A549 (cell line): ENCODE data around the gene BCL6B. TPM values are rescaled to one million over a fixed set of nuclear protein-coding genes. Genes with fewer than 3 reads are reported as not detected.
A peak's percentile ranks its signal among the peaks of the same experiment; 100 is the strongest.
"Not testable (repeated sequence)": the region's sequence is repeated elsewhere in the genome, so short reads cannot be mapped to it uniquely, and the experiment has no call there.

Experiments
- ATAC-seq, 2 experiments: fragments of 200-7000 bp in 1 of 2; fragments of >200 bp in 1 of 2; cut with Nextera tagmentation in 1 of 2; cut with Tn5 transposase in 1 of 2; 3 replicates each; pipeline versions ENCODE4 v1.8.0 to v1.9.1; 2018 to 2020; ENCODE audit warnings: mild to moderate bottlenecking in 1 of 2, moderate library complexity in 1 of 2
- CTCF ChIA-PET: fragments of 300-600 bp; sonication (Branson Sonifier 250); formaldehyde crosslinking; extraction: SDS; loops from one replicate; lab custom pipeline; 2021; ENCODE audit warnings: antibody characterized with exemption, inconsistent platforms; lab: Yijun Ruan, JAX
- POLR2A ChIA-PET: fragments of 350-600 bp; formaldehyde crosslinking; extraction: SDS; loops from one replicate; lab custom pipeline; 2021; ENCODE audit warnings: antibody characterized with exemption, inconsistent platforms; lab: Yijun Ruan, JAX
- DNase-seq, 2 experiments: peaks; one replicate each; pipeline versions ENCODE4 v3.0.0 to v3.0.0-alpha.2; 2011 to 2016; ENCODE audit warnings: low read depth in 1 of 2, low spot score in 1 of 2
- FAIRE-seq: peaks from 2 replicates; lab custom pipeline; 2011; peaks lifted over from hg19 to GRCh38; lab: Jason Lieb, UNC
- H3K27ac ChIP-seq, 2 experiments: fragments of >200 bp; sonication (Bioruptor Twin); formaldehyde crosslinking; 3 replicates each; pipeline ENCODE4 v1.5.1; 2016 to 2017
- H3K4me1 ChIP-seq: fragments of >200 bp; sonication (Bioruptor Twin); formaldehyde crosslinking; 3 replicates; pipeline ENCODE4 v1.6.1; 2016
- H3K4me2 ChIP-seq: fragments of >200 bp; sonication (Bioruptor Twin); formaldehyde crosslinking; 3 replicates; pipeline ENCODE4 v1.6.1; 2016
- H3K4me3 ChIP-seq: fragments of >200 bp; sonication (Bioruptor Twin); formaldehyde crosslinking; 3 replicates; pipeline ENCODE4 v1.5.1; 2016
- H3K9me3 ChIP-seq: fragments of >200 bp; sonication (Bioruptor Twin); formaldehyde crosslinking; 3 replicates; pipeline ENCODE4 v1.6.1; 2016
- BHLHE40 ChIP-seq: IDR thresholded peaks from 2 replicates; pipeline ENCODE4 v1.6.1; 2012; ENCODE audit warnings: low read depth, low read length, inconsistent platforms
- CBX8 ChIP-seq: fragments of 200-600 bp; sonication (generic); IDR thresholded peaks from 2 replicates; pipeline ENCODE4 v1.6.1; 2016
- E2F6 ChIP-seq: IDR thresholded peaks from 2 replicates; pipeline ENCODE4 v1.6.1; 2012; ENCODE audit warnings: low read depth, borderline replicate concordance
- FOSB ChIP-seq: fragments of 250-450 bp; sonication (Bioruptor Pico); IDR thresholded peaks from 2 replicates; pipeline ENCODE4 v1.5.0; 2020; ENCODE audit warnings: mild to moderate bottlenecking, moderate library complexity
- GATA3 ChIP-seq: IDR thresholded peaks from 2 replicates; pipeline ENCODE4 v1.6.1; 2012; ENCODE audit warnings: borderline replicate concordance
- HDAC2 ChIP-seq: fragments of 200-600 bp; sonication (generic); IDR thresholded peaks from 2 replicates; pipeline ENCODE4 v1.6.1; 2016
- HOXA7 ChIP-seq: fragments of 250-450 bp; sonication (Bioruptor Pico); IDR thresholded peaks from 2 replicates; pipeline ENCODE4 v1.5.0; 2020; ENCODE audit warnings: mild to moderate bottlenecking, moderate library complexity
- JUNB ChIP-seq: fragments of >200 bp; sonication (Bioruptor Twin); formaldehyde crosslinking; IDR thresholded peaks from 2 replicates; pipeline ENCODE4 v1.6.1; 2016
- KDM1A ChIP-seq: fragments of 200-600 bp; sonication (generic); IDR thresholded peaks from 2 replicates; pipeline ENCODE4 v1.6.1; 2016; ENCODE audit warnings: low read depth, mild to moderate bottlenecking
- MAFK ChIP-seq: fragments of 450-650 bp; IDR thresholded peaks from 2 replicates; pipeline ENCODE4 v1.6.1; 2014; ENCODE audit not compliant: partially characterized antibody
- MAZ ChIP-seq: fragments of 150-350 bp; IDR thresholded peaks from 2 replicates; pipeline ENCODE4 v1.6.1; 2014; ENCODE audit warnings: antibody characterized with exemption, low read depth, low read length, borderline replicate concordance
- NFE2L2 ChIP-seq: fragments of 150-350 bp; conservative IDR thresholded peaks from 2 replicates; pipeline ENCODE4 v1.6.1; 2014; ENCODE audit warnings: low read length
- NPAS2 ChIP-seq: fragments of 250-450 bp; sonication (Bioruptor Pico); IDR thresholded peaks from 2 replicates; pipeline ENCODE4 v1.8.0; 2022; ENCODE audit warnings: mild to moderate bottlenecking, moderate library complexity, borderline replicate concordance
- NR3C1 ChIP-seq: fragments of >200 bp; sonication (Bioruptor Twin); formaldehyde crosslinking; IDR thresholded peaks from 3 replicates; pipeline ENCODE4 v1.6.1; 2017
- POLR2A ChIP-seq: IDR thresholded peaks from 2 replicates; pipeline ENCODE4 v1.6.1; 2012; ENCODE audit warnings: mild to moderate bottlenecking, low read length
- POLR2AphosphoS2 ChIP-seq: conservative IDR thresholded peaks from 2 replicates; pipeline ENCODE4 v1.6.1; 2012; ENCODE audit warnings: low read length, improper control_type of control experiment, inconsistent platforms
- RNF2 ChIP-seq: fragments of 200-600 bp; sonication (generic); IDR thresholded peaks from 2 replicates; pipeline ENCODE4 v1.6.1; 2016; ENCODE audit warnings: low read depth, mild to moderate bottlenecking, antibody characterized with exemption, moderate library complexity, borderline replicate concordance
- TFCP2L1 ChIP-seq: fragments of 250-450 bp; sonication (Bioruptor Pico); IDR thresholded peaks from 2 replicates; pipeline ENCODE4 v1.5.0; 2021; ENCODE audit warnings: mild to moderate bottlenecking
- USF2 ChIP-seq: fragments of 450-650 bp; IDR thresholded peaks from 2 replicates; pipeline ENCODE4 v1.6.1; 2014; ENCODE audit warnings: antibody characterized with exemption
- ZFP36 ChIP-seq: fragments of 450-650 bp; IDR thresholded peaks from 2 replicates; pipeline ENCODE4 v1.6.1; 2014; ENCODE audit warnings: borderline replicate concordance; ENCODE audit not compliant: partially characterized antibody
- WGBS: methylation state at CpG from one replicate; pipeline ENCODE4 v1.1.6; 2017; ENCODE audit errors: missing lambda C conversion rate; 5-methylcytosine and 5-hydroxymethylcytosine counted together
- polyA plus RNA-seq, 4 experiments: library from polyadenylated mRNA; depleted of rRNA in 3 of 4; stranded (reverse); fragments of >200 nt; fragmentation: RNase III in 1 of 4; extraction: RNeasy Plus Mini Kit Qiagen cat#74134 plus additional on column Dnase treatment in 1 of 4; gene quantifications; 2 replicates in 3 of 4; 3 replicates in 1 of 4; pipeline ENCODE4 v1.2.3, GENCODE V29; 2011 to 2017

Gene BCL6B
- polyA plus RNA-seq, 2 of the 4 experiments (the other 2 are of a cell fraction) = 0.04 TPM; not detected in 1

GRCh38 chr17:7046725-7047397 lies 24.0 kb downstream of the BCL6B start:
- not testable (repeated sequence) for FAIRE-seq, H3K27ac ChIP-seq, DNase-seq, H3K4me3 ChIP-seq, H3K9me3 ChIP-seq, ATAC-seq, H3K4me2 ChIP-seq
- peaks cover 19% of the 10 kb centered on the region for H3K4me1 ChIP-seq
- CTCF ChIA-PET = interaction anchor here (0.6 to 34.0 kb wide), 46 partner anchors 8 to 514 kb away, joined by 3 to 1477 read pairs (median 8); partner anchors contain the start of genes ASGR1, ASGR2, CLEC10A and DVL2
- POLR2A ChIA-PET = interaction anchor here (1.1 to 1.5 kb wide), 3 partner anchors 63 to 131 kb away, joined by 3 to 7 read pairs (median 5); no protein-coding TSS in a partner anchor
- TF ChIP-seq USF2 = peak; percentile 50; the same call in 1 of the 2 replicates
- TF ChIP-seq, all 56 proteins: peak for 1; not testable (repeated sequence) for 55
- 74% methylated on average over 26 of the region's 26 CpGs for WGBS

GRCh38 chr17:7047566-7047965 lies 24.7 kb downstream of the BCL6B start:
- TF ChIP-seq FOSB (CRISPR knock-in tag) = no peak
- TF ChIP-seq TFCP2L1 = no peak
- no peak for TF ChIP-seq CBX8
- TF ChIP-seq POLR2A = no peak
- no peak for TF ChIP-seq ZFP36
- TF ChIP-seq MAFK = no peak
- TF ChIP-seq GATA3 = no peak
- TF ChIP-seq NFE2L2 = no peak
- no peak for TF ChIP-seq E2F6
- TF ChIP-seq POLR2AphosphoS2 = no peak
- no peak for TF ChIP-seq MAZ
- no peak for TF ChIP-seq NPAS2 (CRISPR knock-in tag)
- no peak for TF ChIP-seq JUNB
- Histone ChIP-seq H3K4me3 (no peak overlapping the region), H3K4me2 (no peak overlapping the region), H3K27ac (no peak overlapping the region), H3K9me3 (no peaks in the 10 kb centered on the region), H3K4me1 (peaks cover 19% of the 10 kb centered on the region)
- FAIRE-seq = no peak
- WGBS = 76% methylated on average over 6 of the region's 6 CpGs
- ChIA-PET CTCF (interaction anchor here (0.9 to 34.0 kb wide), 8 partner anchors 10 to 297 kb away, joined by 3 to 1477 read pairs (median 25); partner anchors contain the start of genes ASGR1 and ASGR2), POLR2A (interaction anchor here (0.6 to 0.7 kb wide), 2 partner anchors 10 to 436 kb away, joined by 3 read pairs; no protein-coding TSS in a partner anchor)
- no peak for ATAC-seq
- no peak for DNase-seq

GRCh38 chr17:7048968-7049367 lies 26.1 kb downstream of the BCL6B start:
- Histone ChIP-seq H3K9me3 (no peaks in the 10 kb centered on the region), H3K4me2 (no peak overlapping the region), H3K4me3 (no peak overlapping the region), H3K4me1 (peaks cover 11% of the 10 kb centered on the region), H3K27ac (0 out of 6 replicates have a peak overlapping the region, but pooled peaks of 1 of the 2 experiments have one; percentile 16)
- TF ChIP-seq RNF2 = no peak
- no peak for TF ChIP-seq KDM1A
- no peak for TF ChIP-seq NR3C1
- TF ChIP-seq HOXA7 = no peak
- no peak for TF ChIP-seq POLR2AphosphoS2
- no peak for TF ChIP-seq BHLHE40
- TF ChIP-seq JUNB = no peak
- no peak for TF ChIP-seq HDAC2
- FAIRE-seq = no peak
- WGBS = 71% methylated on average over 6 of the region's 6 CpGs
- CTCF ChIA-PET = interaction anchor here (0.7 to 34.0 kb wide), 9 partner anchors 13 to 272 kb away, joined by 3 to 1477 read pairs (median 17); partner anchors contain the start of genes ASGR1 and ASGR2
- no peak for ATAC-seq
- POLR2A ChIA-PET = no interaction called here
- DNase-seq = no peak

- WGBS = 69% methylated on average over 9 of the region's 9 CpGs
- POLR2A ChIA-PET = not testable (repeated sequence)
Measured at GRCh38 chr17:7050583-7050982, 27.7 kb downstream of the BCL6B start.

More at GRCh38 chr17:7050583-7050982, 27.7 kb downstream of the BCL6B start:
- DNase-seq, ATAC-seq, FAIRE-seq, H3K4me3 ChIP-seq, H3K9me3 ChIP-seq, H3K4me1 ChIP-seq, H3K27ac ChIP-seq, H3K4me2 ChIP-seq: not testable (repeated sequence)
- CTCF ChIA-PET = interaction anchor here (0.9 to 34.0 kb wide), 18 partner anchors 10 to 510 kb away, joined by 3 to 1477 read pairs (median 10); partner anchors contain the start of genes ACADVL, ASGR1, ASGR2 and DLG4
